ENCODE measurements around the gene NTM.

- TF ChIP-seq RFX5 (IDR thresholded peaks at IDR 0.05; ENCODE audit: borderline replicate concordance, low read depth, low read length) (no peak), CTCF (IDR thresholded peaks at IDR 0.05; ENCODE audit: control extremely low read depth in 1 of 3, insufficient read depth in 1 of 3, low read depth in 1 of 3, low read length in 3 of 3) (no peak), ATF3 (IDR thresholded peaks at IDR 0.05; ENCODE audit: insufficient read depth, low read depth, low read length) (no peak)
Observed at GRCh38 chr11:131965504-131965903, 595.1 kb downstream of the NTM start.
